H9 (cell line): ENCODE results near the gene RNF5. TPM values are rescaled to one million over a fixed set of nuclear protein-coding genes. Genes with fewer than 3 reads are reported as not detected.
"Not testable (repeated sequence)": the region's sequence is repeated elsewhere in the genome, so short reads cannot be mapped to it uniquely, and the experiment has no call there.

Source experiments
- DNase-seq: peaks from one replicate; pipeline ENCODE4 v3.0.0-alpha.2; 2017
- H2AFZ ChIP-seq: one replicate; pipeline ENCODE4 v1.6.1; 2013; ENCODE audit warnings: mild to moderate bottlenecking, low read length, control low read depth, moderate library complexity
- H2AK5ac ChIP-seq: 2 replicates; pipeline ENCODE4 v1.6.1; 2013; ENCODE audit warnings: low read length, control low read depth, mixed read lengths; ENCODE audit not compliant: insufficient read length
- H2BK120ac ChIP-seq: one replicate; pipeline ENCODE4 v1.6.1; 2013; ENCODE audit warnings: low read depth, mild to moderate bottlenecking, low read length, control low read depth, inconsistent platforms; ENCODE audit not compliant: poor library complexity, severe bottlenecking
- H2BK12ac ChIP-seq: 2 replicates; pipeline ENCODE4 v1.6.1; 2013; ENCODE audit warnings: low read length, control low read depth, mixed read lengths, low read depth; ENCODE audit not compliant: insufficient read length
- H2BK15ac ChIP-seq: 2 replicates; pipeline ENCODE4 v1.6.1; 2013; ENCODE audit warnings: low read depth, low read length, control low read depth
- H2BK20ac ChIP-seq: one replicate; pipeline ENCODE4 v1.6.1; 2013; ENCODE audit warnings: low read depth, mild to moderate bottlenecking, low read length, control low read depth, inconsistent platforms; ENCODE audit not compliant: poor library complexity, severe bottlenecking
- H2BK5ac ChIP-seq: 2 replicates; pipeline ENCODE4 v1.6.1; 2013; ENCODE audit warnings: low read length, control low read depth, mixed read lengths; ENCODE audit not compliant: insufficient read length
- H3K14ac ChIP-seq: 2 replicates; pipeline ENCODE4 v1.6.1; 2013; ENCODE audit warnings: low read length, control low read depth; ENCODE audit not compliant: insufficient read depth
- H3K18ac ChIP-seq: 2 replicates; pipeline ENCODE4 v1.6.1; 2013; ENCODE audit warnings: low read depth, mild to moderate bottlenecking, mixed read lengths, low read length, control low read depth; ENCODE audit not compliant: insufficient read length
- H3K23ac ChIP-seq: 2 replicates; pipeline ENCODE4 v1.6.1; 2013; ENCODE audit warnings: low read length, control low read depth, mixed read lengths, low read depth; ENCODE audit not compliant: insufficient read length
- H3K23me2 ChIP-seq: 2 replicates; pipeline ENCODE4 v1.6.1; 2013; ENCODE audit warnings: low read depth, mild to moderate bottlenecking, mixed read lengths, low read length, control low read depth; ENCODE audit not compliant: insufficient read length, poor library complexity, severe bottlenecking
- H3K27ac ChIP-seq: 2 replicates; pipeline ENCODE4 v1.5.1; 2013; ENCODE audit warnings: low read length, control low read depth, mixed read lengths, low read depth; ENCODE audit not compliant: insufficient read length
- H3K27me3 ChIP-seq: 2 replicates; pipeline ENCODE4 v1.6.1; 2013; ENCODE audit warnings: low read length, control low read depth, inconsistent platforms; ENCODE audit not compliant: insufficient read depth
- H3K4ac ChIP-seq: 2 replicates; pipeline ENCODE4 v1.6.1; 2013; ENCODE audit warnings: low read depth, mild to moderate bottlenecking, control low read depth, inconsistent platforms, low read length, moderate library complexity
- H3K4me1 ChIP-seq: 2 replicates; pipeline ENCODE4 v1.6.1; 2013; ENCODE audit warnings: low read length, control low read depth, inconsistent platforms; ENCODE audit not compliant: insufficient read depth
- H3K4me2 ChIP-seq: 2 replicates; pipeline ENCODE4 v1.6.1; 2013; ENCODE audit warnings: low read length, control low read depth, mixed read lengths; ENCODE audit not compliant: insufficient read length, insufficient read depth
- H3K56ac ChIP-seq: 2 replicates; pipeline ENCODE4 v1.6.1; 2013; ENCODE audit warnings: low read depth, mild to moderate bottlenecking, mixed read lengths, low read length, control low read depth; ENCODE audit not compliant: insufficient read length
- H3K79me1 ChIP-seq: 2 replicates; pipeline ENCODE4 v1.6.1; 2013; ENCODE audit warnings: low read depth, mild to moderate bottlenecking, moderate library complexity, low read length, control low read depth, inconsistent platforms; ENCODE audit not compliant: insufficient read depth, poor library complexity, severe bottlenecking
- H3K79me2 ChIP-seq: 2 replicates; pipeline ENCODE4 v1.6.1; 2013; ENCODE audit warnings: low read length, control low read depth, inconsistent platforms; ENCODE audit not compliant: insufficient read depth
- H3K9ac ChIP-seq: 2 replicates; pipeline ENCODE4 v1.6.1; 2013; ENCODE audit warnings: low read length, control low read depth, mixed read lengths; ENCODE audit not compliant: insufficient read length; ENCODE audit errors: extremely low read depth
- H3K9me3 ChIP-seq: one replicate; pipeline ENCODE4 v1.6.1; 2013; ENCODE audit warnings: low read depth, low read length, inconsistent platforms; ENCODE audit not compliant: control insufficient read depth
- H3T11ph ChIP-seq: one replicate; pipeline ENCODE4 v1.6.1; 2013; ENCODE audit warnings: mild to moderate bottlenecking, low read length, control low read depth, inconsistent platforms
- H4K20me1 ChIP-seq: one replicate; pipeline ENCODE4 v1.6.1; 2013; ENCODE audit not compliant: control insufficient read depth, insufficient read length, insufficient read depth
- H4K5ac ChIP-seq: 2 replicates; pipeline ENCODE4 v1.6.1; 2013; ENCODE audit warnings: low read depth, mild to moderate bottlenecking, mixed read lengths, low read length, control low read depth; ENCODE audit not compliant: insufficient read length
- H4K8ac ChIP-seq: replicated peaks from 2 replicates; pipeline ENCODE4 v1.6.1; 2013; ENCODE audit warnings: low read length, control low read depth, mixed read lengths, low read depth; ENCODE audit not compliant: insufficient read length
- H4K91ac ChIP-seq: 2 replicates; pipeline ENCODE4 v1.6.1; 2013; ENCODE audit warnings: low read depth, mild to moderate bottlenecking, moderate library complexity, mixed read lengths, low read length, control low read depth; ENCODE audit not compliant: insufficient read length
- H3K27ac Mint-ChIP-seq, 3 experiments: 2 replicates in 2 of 3; 3 replicates in 1 of 3; pipeline ENCODE4 v1.8.0; 2020 to 2021; ENCODE audit warnings: mixed read lengths in 3 of 3, mild to moderate bottlenecking in 1 of 3, moderate library complexity in 1 of 3
- H3K27me3 Mint-ChIP-seq: 2 replicates; pipeline ENCODE4 v1.8.0; 2021; ENCODE audit warnings: low read depth, mild to moderate bottlenecking, moderate library complexity, mixed read lengths
- H3K36me3 Mint-ChIP-seq, 3 experiments: 2 replicates in 2 of 3; 3 replicates in 1 of 3; pipeline ENCODE4 v1.8.0; 2020 to 2021; ENCODE audit warnings: low read depth in 3 of 3, mixed read lengths in 3 of 3; ENCODE audit not compliant: insufficient read depth in 1 of 3
- H3K4me1 Mint-ChIP-seq, 2 experiments: 2 replicates each; pipeline ENCODE4 v1.8.0; 2020; ENCODE audit warnings: mixed read lengths in 2 of 2
- H3K4me3 Mint-ChIP-seq, 2 experiments: 2 replicates in 1 of 2; 3 replicates in 1 of 2; pipeline ENCODE4 v1.8.0; 2020 to 2021; ENCODE audit warnings: mild to moderate bottlenecking in 2 of 2, mixed read lengths in 2 of 2, moderate library complexity in 1 of 2
- H3K9me3 Mint-ChIP-seq, 2 experiments: 2 replicates in 1 of 2; 3 replicates in 1 of 2; pipeline ENCODE4 v1.8.0; 2020; ENCODE audit warnings: mild to moderate bottlenecking in 2 of 2, mixed read lengths in 2 of 2, moderate library complexity in 1 of 2
- WGBS: extraction: QIAGEN DNeasy Blood & Tissue Kit; methylation state at CpG from one replicate; pipeline ENCODE4 v1.1.7; 2013; ENCODE audit warnings: missing lambda C conversion rate, low lambda C conversion rate, mixed read lengths; ENCODE audit not compliant: insufficient read length; ENCODE audit errors: extremely low coverage; 5-methylcytosine and 5-hydroxymethylcytosine counted together
- total RNA-seq: library from RNA; stranded (reverse); gene quantifications from 2 replicates; pipeline ENCODE4 v1.2.1, GENCODE V29; 2021
- TF ChIP-seq, protein P1 (sequence below): fragments of 200-600 bp; sonication (generic); conservative IDR thresholded peaks from 3 replicates; pipeline ENCODE4 v1.8.0; 2021; ENCODE audit warnings: antibody characterized with exemption, mild to moderate bottlenecking

Gene RNF5
- total RNA-seq, 1 experiment from 2014 or later, result 116 TPM

DNA sequence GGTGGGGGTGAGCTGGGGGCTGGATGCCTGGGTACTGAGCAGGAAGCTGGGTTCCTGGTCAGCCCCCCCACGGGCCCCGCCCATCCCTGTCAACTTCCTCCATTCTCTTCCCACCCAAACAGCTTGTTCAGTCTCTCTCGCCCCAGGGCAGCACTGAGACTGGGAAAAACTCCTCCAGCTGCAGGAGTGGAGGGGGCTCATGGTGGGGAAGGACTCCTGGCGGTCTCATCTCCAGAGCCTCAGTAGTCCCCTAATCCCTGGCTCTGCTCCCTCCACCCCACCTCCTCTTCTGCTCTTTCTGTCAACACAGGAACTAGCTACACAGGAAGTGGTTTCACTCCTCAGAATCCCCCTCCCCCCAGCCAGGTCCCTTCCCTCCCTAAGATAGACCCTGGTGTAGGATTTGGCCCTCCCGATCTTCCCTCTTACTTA, 14.4 kb downstream of the RNF5 start, which contains the start of gene GPSM3:
GPSM3 (minus strand) TSS at position 36 of the 432 bp plus-strand sequence. CDS start 130 bp downstream, outside the sequence.
- no peak within 1 kb of the TSS for H2BK15ac ChIP-seq
- H3K9ac ChIP-seq, result no peak within 1 kb of the TSS
- no peak within 1 kb of the TSS for H3K18ac ChIP-seq
- H2BK5ac ChIP-seq, result no peak within 1 kb of the TSS
- no CpG with 5 or more reads among the region's 5 CpGs for WGBS
- H2AK5ac ChIP-seq, result no peak within 1 kb of the TSS
- H3K79me1 ChIP-seq, result no peaks in the 10 kb centered on the region
- H2BK120ac ChIP-seq, result no peak within 1 kb of the TSS
- H4K8ac ChIP-seq, result no peak within 1 kb of the TSS
- Mint-ChIP-seq H3K9me3 (no peaks in the 10 kb centered on the region; a peak in 1 of 5 replicates), H3K4me3 (peak within 1 kb of the TSS; percentile 47 to 66; a peak in 4 of 5 replicates), H3K27ac (peak within 1 kb of the TSS; percentile 39 to 91 (median 87); a peak in 6 of 7 replicates), H3K36me3 (peaks cover 1 to 14% (median 11%) of the 10 kb centered on the region in 3 experiments; a peak in 6 of 7 replicates), H3K4me1 (peaks cover 59 to 62% of the 10 kb centered on the region in 2 experiments), H3K27me3 (no peaks in the 10 kb centered on the region)
- no peak within 1 kb of the TSS for H2BK12ac ChIP-seq
- H3K4ac ChIP-seq, result no peak within 1 kb of the TSS
- no peak within 1 kb of the TSS; the same call in 1 of the 2 replicates for H3K14ac ChIP-seq
- no peak within 1 kb of the TSS for H3T11ph ChIP-seq
- no peak within 1 kb of the TSS for H2AFZ ChIP-seq
- no peak within 1 kb of the TSS for H3K56ac ChIP-seq
- H2BK20ac ChIP-seq, result no peak within 1 kb of the TSS
- peak; percentile 67 for DNase-seq
- no peak within 1 kb of the TSS for H3K23ac ChIP-seq
- no peaks in the 10 kb centered on the region for H3K79me2 ChIP-seq
- peak within 1 kb of the TSS; percentile 44 for H3K4me2 ChIP-seq
- peaks cover 17% of the 10 kb centered on the region for H3K23me2 ChIP-seq
- H3K27me3 ChIP-seq, result no peaks in the 10 kb centered on the region
- TF ChIP-seq, protein P1, sequence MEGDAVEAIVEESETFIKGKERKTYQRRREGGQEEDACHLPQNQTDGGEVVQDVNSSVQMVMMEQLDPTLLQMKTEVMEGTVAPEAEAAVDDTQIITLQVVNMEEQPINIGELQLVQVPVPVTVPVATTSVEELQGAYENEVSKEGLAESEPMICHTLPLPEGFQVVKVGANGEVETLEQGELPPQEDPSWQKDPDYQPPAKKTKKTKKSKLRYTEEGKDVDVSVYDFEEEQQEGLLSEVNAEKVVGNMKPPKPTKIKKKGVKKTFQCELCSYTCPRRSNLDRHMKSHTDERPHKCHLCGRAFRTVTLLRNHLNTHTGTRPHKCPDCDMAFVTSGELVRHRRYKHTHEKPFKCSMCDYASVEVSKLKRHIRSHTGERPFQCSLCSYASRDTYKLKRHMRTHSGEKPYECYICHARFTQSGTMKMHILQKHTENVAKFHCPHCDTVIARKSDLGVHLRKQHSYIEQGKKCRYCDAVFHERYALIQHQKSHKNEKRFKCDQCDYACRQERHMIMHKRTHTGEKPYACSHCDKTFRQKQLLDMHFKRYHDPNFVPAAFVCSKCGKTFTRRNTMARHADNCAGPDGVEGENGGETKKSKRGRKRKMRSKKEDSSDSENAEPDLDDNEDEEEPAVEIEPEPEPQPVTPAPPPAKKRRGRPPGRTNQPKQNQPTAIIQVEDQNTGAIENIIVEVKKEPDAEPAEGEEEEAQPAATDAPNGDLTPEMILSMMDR, result no peak
- H4K20me1 ChIP-seq, result no peaks in the 10 kb centered on the region
- no peak within 1 kb of the TSS for H4K5ac ChIP-seq
- H3K9me3 ChIP-seq, result no peaks in the 10 kb centered on the region
- peaks cover 7% of the 10 kb centered on the region for H3K4me1 ChIP-seq
- no peak within 1 kb of the TSS for H3K27ac ChIP-seq
- no peak within 1 kb of the TSS for H4K91ac ChIP-seq

DNA sequence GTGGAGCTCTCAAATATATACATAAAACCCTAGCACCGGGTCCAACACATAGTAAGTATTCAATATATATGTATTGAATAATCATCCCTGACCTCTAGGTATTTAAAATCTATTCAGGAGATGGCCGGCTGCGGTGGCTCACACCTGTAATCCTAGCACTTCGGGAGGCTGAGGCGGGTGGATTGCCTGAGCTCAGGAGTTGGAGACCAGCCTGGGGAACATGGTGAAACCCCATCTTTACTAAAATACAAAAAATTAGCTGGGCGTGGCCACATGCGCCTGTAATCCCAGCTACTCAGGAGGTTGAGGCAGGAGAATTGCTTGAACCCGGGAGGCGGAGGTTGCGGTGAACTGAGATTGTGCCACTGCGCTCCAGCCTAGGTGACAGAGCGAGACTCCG, 14.9 kb downstream of the RNF5 start:
- Mint-ChIP-seq H3K4me3 (peak overlapping the region; percentile 47 to 66; a peak in 3 of 5 replicates), H3K27ac (peak overlapping the region in 2 of 3 experiments; percentile 87 to 91; a peak in 2 of 7 replicates), H3K4me1 (peaks cover 59 to 62% of the 10 kb centered on the region in 2 experiments)
- not testable (repeated sequence) for H4K8ac ChIP-seq, H2BK5ac ChIP-seq, H3K36me3 Mint-ChIP-seq, H4K5ac ChIP-seq, H3K9me3 ChIP-seq, H4K91ac ChIP-seq, H3K79me2 ChIP-seq, H2AFZ ChIP-seq, H3K56ac ChIP-seq, H2BK12ac ChIP-seq, H3K9ac ChIP-seq, H3K27me3 ChIP-seq, H2AK5ac ChIP-seq, H2BK120ac ChIP-seq, H3T11ph ChIP-seq, H2BK15ac ChIP-seq, H3K4ac ChIP-seq, DNase-seq, H3K9me3 Mint-ChIP-seq, H3K4me1 ChIP-seq, H3K79me1 ChIP-seq, H3K27ac ChIP-seq, H3K27me3 Mint-ChIP-seq, H3K18ac ChIP-seq, H3K14ac ChIP-seq, H2BK20ac ChIP-seq, H4K20me1 ChIP-seq, H3K23ac ChIP-seq
- peaks cover 17% of the 10 kb centered on the region for H3K23me2 ChIP-seq
- H3K4me2 ChIP-seq, result peak overlapping the region; percentile 44
- WGBS, result no CpG with 5 or more reads among the region's 13 CpGs
